ENCODE results near the gene DRGX. TPM values are rescaled to one million over a fixed set of nuclear protein-coding genes. Genes with fewer than 3 reads are reported as not detected.

DRGX gene
- total and polyA plus RNA-seq, 2 of the 13 experiments (the other 11 are each of a cell fraction or from before 2014, with no cell fraction given): not detected

DNA sequence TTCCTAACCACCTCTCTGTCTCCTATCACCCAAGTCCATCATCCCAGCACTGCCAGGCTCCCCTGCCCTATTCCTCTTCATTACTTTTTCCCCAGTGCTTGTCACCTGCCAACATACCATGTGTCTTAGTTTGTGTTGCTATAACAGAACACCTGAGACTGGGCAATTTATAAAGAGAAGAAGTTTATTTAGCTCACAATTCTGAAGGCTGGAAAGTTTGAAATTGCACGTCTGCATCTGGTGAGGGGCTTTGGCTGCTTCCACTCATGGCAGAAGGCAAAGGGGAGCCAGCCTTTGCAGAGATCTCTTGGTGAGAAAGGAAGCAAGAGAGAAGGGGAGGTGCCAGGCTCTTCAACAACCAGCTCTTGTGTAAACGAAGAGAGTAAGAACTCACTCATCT is 47.3 kb downstream of the DRGX start:
- 12% methylated on average over 2 of the region's 2 CpGs for WGBS (ENCODE audit: low lambda C conversion rate)
- ChIA-PET CTCF (ENCODE audit: low intra/inter-chr PET ratio, low total read pairs) (no interaction called here), POLR2A (no interaction called here)
- intact Hi-C loops (cut with micrococcal nuclease; ENCODE audit: unreplicated experiment): no loop called here
- no peak overlapping the region for H3K4me2 ChIP-seq (ENCODE audit: low read depth, low read length)
- FAIRE-seq (no peak), ATAC-seq (no peak), DNase-seq (ENCODE audit: low spot score) (no peak)
- TF ChIP-seq MZF1 (CRISPR knock-in tag; IDR thresholded peaks at IDR 0.05; ENCODE audit: borderline replicate concordance) (no peak), RXRA (CRISPR knock-in tag; IDR thresholded peaks at IDR 0.05) (no peak), ZNF558 (CRISPR knock-in tag; IDR thresholded peaks at IDR 0.05; ENCODE audit: borderline replicate concordance) (no peak)
- no peak overlapping the region for H2AFZ ChIP-seq (ENCODE audit: low read length)
- no peak overlapping the region for H3K9ac ChIP-seq (ENCODE audit: insufficient read depth, low read depth, low read length)
- H3K4me3 ChIP-seq (replicated peaks in 1 of 3; ENCODE audit: insufficient read depth in 1 of 3, low read depth in 2 of 3, low read length in 3 of 3): no peak overlapping the region
- H4K20me1 ChIP-seq (ENCODE audit: insufficient read depth, low read length): no peaks in the 10 kb centered on the region
- in situ Hi-C loops (cut with HindIII; ENCODE audit: extremely low pct_ligation_motif_present, low pct_unique_long_range_greater_than_20kb): no loop called here
- H3K36me3 ChIP-seq (replicated peaks in 1 of 2; ENCODE audit: control insufficient read depth in 1 of 2, insufficient read depth in 2 of 2, low read length in 2 of 2): no peaks in the 10 kb centered on the region
- no peaks in the 10 kb centered on the region for H3K79me2 ChIP-seq (ENCODE audit: insufficient read depth, low read length)
- H3K9me3 ChIP-seq (ENCODE audit: low read length): no peaks in the 10 kb centered on the region
- no peaks in the 10 kb centered on the region for H3K4me1 ChIP-seq (ENCODE audit: insufficient read depth, low read length)
- H3K27ac ChIP-seq (ENCODE audit: extremely low read length, insufficient read depth, low read length): no peak overlapping the region
- no TSS peak for BruUV-seq (replicated peaks)
- H3K27me3 ChIP-seq (ENCODE audit: control insufficient read depth in 1 of 2, insufficient read depth in 2 of 2, low read length in 2 of 2): no peaks in the 10 kb centered on the region

DNA sequence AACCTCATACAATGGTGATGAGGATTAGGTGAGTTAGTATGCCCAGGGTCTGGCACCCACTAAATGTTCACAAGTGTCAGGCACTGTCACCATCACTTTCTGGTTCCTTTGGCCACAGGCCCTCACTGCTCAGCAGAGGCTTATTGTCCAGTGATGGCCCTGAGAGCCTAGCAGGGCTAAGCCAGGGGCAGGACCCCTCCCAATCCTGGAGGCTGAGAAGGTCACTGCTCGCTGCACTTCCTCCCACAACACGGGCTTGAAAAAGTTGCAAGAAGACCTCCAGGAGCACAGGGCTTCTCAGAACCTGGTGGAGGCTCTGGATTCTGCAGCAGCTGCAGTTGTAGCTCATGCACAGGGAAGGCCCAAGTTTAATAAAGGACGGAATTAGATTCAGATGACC is 48.1 kb downstream of the DRGX start:
- intact Hi-C loops (cut with micrococcal nuclease; ENCODE audit: unreplicated experiment) (no loop called here), in situ Hi-C loops (cut with HindIII; ENCODE audit: extremely low pct_ligation_motif_present, low pct_unique_long_range_greater_than_20kb) (no loop called here)
- Histone ChIP-seq H3K9ac (ENCODE audit: insufficient read depth, low read depth, low read length) (no peak overlapping the region), H3K27me3 (ENCODE audit: control insufficient read depth in 1 of 2, insufficient read depth in 2 of 2, low read length in 2 of 2) (no peaks in the 10 kb centered on the region), H3K4me1 (ENCODE audit: insufficient read depth, low read length) (no peaks in the 10 kb centered on the region), H3K4me2 (ENCODE audit: low read depth, low read length) (no peak overlapping the region), H3K4me3 (replicated peaks in 1 of 3; ENCODE audit: insufficient read depth in 1 of 3, low read depth in 2 of 3, low read length in 3 of 3) (no peak overlapping the region), H3K36me3 (replicated peaks in 1 of 2; ENCODE audit: control insufficient read depth in 1 of 2, insufficient read depth in 2 of 2, low read length in 2 of 2) (no peaks in the 10 kb centered on the region), H3K27ac (ENCODE audit: extremely low read length, insufficient read depth, low read length) (no peak overlapping the region), H3K9me3 (ENCODE audit: low read length) (no peaks in the 10 kb centered on the region), H2AFZ (ENCODE audit: low read length) (no peak overlapping the region), H4K20me1 (ENCODE audit: insufficient read depth, low read length) (no peaks in the 10 kb centered on the region), H3K79me2 (ENCODE audit: insufficient read depth, low read length) (no peaks in the 10 kb centered on the region)
- WGBS (ENCODE audit: low lambda C conversion rate): 0% methylated on average over 1 of the region's 3 CpGs
- FAIRE-seq (no peak), DNase-seq (ENCODE audit: low spot score) (no peak), ATAC-seq (no peak)
- TF ChIP-seq NCOR1 (IDR thresholded peaks at IDR 0.05; ENCODE audit: borderline replicate concordance, low read length): no peak
- TF ChIP-seq, protein P1, sequence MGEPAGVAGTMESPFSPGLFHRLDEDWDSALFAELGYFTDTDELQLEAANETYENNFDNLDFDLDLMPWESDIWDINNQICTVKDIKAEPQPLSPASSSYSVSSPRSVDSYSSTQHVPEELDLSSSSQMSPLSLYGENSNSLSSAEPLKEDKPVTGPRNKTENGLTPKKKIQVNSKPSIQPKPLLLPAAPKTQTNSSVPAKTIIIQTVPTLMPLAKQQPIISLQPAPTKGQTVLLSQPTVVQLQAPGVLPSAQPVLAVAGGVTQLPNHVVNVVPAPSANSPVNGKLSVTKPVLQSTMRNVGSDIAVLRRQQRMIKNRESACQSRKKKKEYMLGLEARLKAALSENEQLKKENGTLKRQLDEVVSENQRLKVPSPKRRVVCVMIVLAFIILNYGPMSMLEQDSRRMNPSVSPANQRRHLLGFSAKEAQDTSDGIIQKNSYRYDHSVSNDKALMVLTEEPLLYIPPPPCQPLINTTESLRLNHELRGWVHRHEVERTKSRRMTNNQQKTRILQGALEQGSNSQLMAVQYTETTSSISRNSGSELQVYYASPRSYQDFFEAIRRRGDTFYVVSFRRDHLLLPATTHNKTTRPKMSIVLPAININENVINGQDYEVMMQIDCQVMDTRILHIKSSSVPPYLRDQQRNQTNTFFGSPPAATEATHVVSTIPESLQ (CRISPR knock-in tag; conservative IDR thresholded peaks at IDR 0.05): no peak
- no peak for TF ChIP-seq NFIB (CRISPR knock-in tag; IDR thresholded peaks at IDR 0.05; ENCODE audit: borderline replicate concordance)
- ChIA-PET CTCF (ENCODE audit: low intra/inter-chr PET ratio, low total read pairs) (no interaction called here), POLR2A (no interaction called here)
- BruUV-seq (replicated peaks): no TSS peak

Measured in HepG2 (cell line).